Keratinocyte (primary cell): ENCODE measurements around the gene AQP5. TPM values are rescaled to one million over a fixed set of nuclear protein-coding genes. Genes with fewer than 3 reads are reported as not detected.
"Not testable (repeated sequence)": the region's sequence is repeated elsewhere in the genome, so short reads cannot be mapped to it uniquely, and the experiment has no call there.

Source experiments
- DNase-seq: peaks from one replicate; pipeline ENCODE4 v3.0.0-alpha.2; 2011; ENCODE audit warnings: low read depth, missing footprints, low spot score
- FAIRE-seq: peaks from 2 replicates; lab custom pipeline; 2011; peaks lifted over from hg19 to GRCh38; lab: Jason Lieb, UNC
- H2AFZ ChIP-seq: 2 replicates; pipeline ENCODE4 v1.6.0; 2012; ENCODE audit warnings: low read length, control low read depth, inconsistent platforms; ENCODE audit not compliant: control insufficient read depth
- H3K27ac ChIP-seq: 2 replicates; pipeline ENCODE4 v1.5.1; 2011; ENCODE audit warnings: low read length; ENCODE audit not compliant: control insufficient read depth, insufficient read depth
- H3K27me3 ChIP-seq: 3 replicates; pipeline ENCODE4 v1.6.0; 2011; ENCODE audit warnings: low read length; ENCODE audit not compliant: control insufficient read depth, insufficient read depth; ENCODE audit errors: extremely low read depth
- H3K36me3 ChIP-seq, 2 experiments: 2 replicates in 1 of 2; 3 replicates in 1 of 2; pipeline ENCODE4 v1.5.1; 2011; ENCODE audit warnings: low read length in 2 of 2, mild to moderate bottlenecking in 1 of 2; ENCODE audit not compliant: control insufficient read depth in 2 of 2, insufficient read depth in 2 of 2; ENCODE audit errors: extremely low read depth in 1 of 2
- H3K4me1 ChIP-seq: 3 replicates; pipeline ENCODE4 v1.5.1; 2011; ENCODE audit warnings: low read length; ENCODE audit not compliant: control insufficient read depth, insufficient read depth; ENCODE audit errors: extremely low read depth
- H3K4me2 ChIP-seq: 3 replicates; pipeline ENCODE4 v1.6.0; 2011; ENCODE audit warnings: low read depth, low read length; ENCODE audit not compliant: control insufficient read depth, insufficient read depth; ENCODE audit errors: extremely low read depth
- H3K4me3 ChIP-seq, 3 experiments: fragments of 200-600 bp in 1 of 3; sonication (generic) in 1 of 3; 2 replicates in 2 of 3; 3 replicates in 1 of 3; pipeline ENCODE4 v1.5.1; 2011 to 2016; ENCODE audit warnings: low read length in 3 of 3, mild to moderate bottlenecking in 3 of 3, control low read depth in 2 of 3, inconsistent platforms in 1 of 3, low read depth in 1 of 3, mixed read lengths in 1 of 3, mixed run types in 1 of 3, moderate library complexity in 1 of 3; ENCODE audit not compliant: control insufficient read depth in 2 of 3, insufficient read depth in 2 of 3; ENCODE audit errors: extremely low read depth in 1 of 3
- H3K79me2 ChIP-seq: 2 replicates; pipeline ENCODE4 v1.6.0; 2012; ENCODE audit warnings: low read length; ENCODE audit not compliant: control insufficient read depth, insufficient read depth
- H3K9ac ChIP-seq: 3 replicates; pipeline ENCODE4 v1.6.0; 2011; ENCODE audit warnings: low read length; ENCODE audit not compliant: control insufficient read depth, insufficient read depth; ENCODE audit errors: extremely low read depth
- H3K9me1 ChIP-seq: 3 replicates; pipeline ENCODE4 v1.6.0; 2011; ENCODE audit warnings: low read length; ENCODE audit not compliant: control insufficient read depth, insufficient read depth; ENCODE audit errors: extremely low read depth
- H3K9me3 ChIP-seq: 2 replicates; pipeline ENCODE4 v1.5.1; 2012; ENCODE audit warnings: low read depth, low read length; ENCODE audit not compliant: control insufficient read depth
- H4K20me1 ChIP-seq: 3 replicates; pipeline ENCODE4 v1.6.0; 2011; ENCODE audit warnings: low read length; ENCODE audit not compliant: control insufficient read depth, insufficient read depth; ENCODE audit errors: extremely low read depth
- EZH2 ChIP-seq: IDR thresholded peaks from one replicate; pipeline ENCODE4 v1.6.1; 2012; ENCODE audit warnings: inconsistent platforms, mild to moderate bottlenecking, low read length, moderate library complexity
- dilution Hi-C: fragments of 300-500 bp; cut with MboI; formaldehyde crosslinking; loops from one replicate; pipeline ENCODE4 v1.7.0; 2020; ENCODE audit warnings: low sequenced_read_pairs; ENCODE audit not compliant: extremely low pct_ligation_motif_present
- polyA plus RNA-seq, 5 experiments: library from polyadenylated mRNA; depleted of rRNA in 3 of 5; stranded (reverse) in 3 of 5; stranded (forward) in 1 of 5; unstranded in 1 of 5; fragments of >200 nt; gene quantifications; 1 replicate in 1 of 5; 2 replicates in 3 of 5; 3 replicates in 1 of 5; pipeline versions ENCODE4 v1.2.1 to v1.2.3, GENCODE V29; 2011 to 2012; ENCODE audit warnings: missing spikeins in 2 of 5, low read depth in 1 of 5, low replicate concordance in 1 of 5
- TF ChIP-seq, protein P1 (sequence below), 3 experiments: IDR thresholded peaks in 1 of 3; conservative IDR thresholded peaks in 1 of 3; optimal IDR thresholded peaks in 1 of 3; 2 replicates in 2 of 3; 3 replicates in 1 of 3; pipeline versions ENCODE3 to v1.5.1; 2011; ENCODE audit warnings: low read length in 3 of 3, mild to moderate bottlenecking in 3 of 3, moderate library complexity in 2 of 3, control low read depth in 1 of 3, inconsistent platforms in 1 of 3; ENCODE audit not compliant: insufficient read depth in 2 of 3; ENCODE audit errors: extremely low read depth in 1 of 3

AQP5 gene
- polyA plus RNA-seq, 1 donor (not counting 4 experiments of a cell fraction or from before 2014, with no cell fraction given), result not detected

DNA sequence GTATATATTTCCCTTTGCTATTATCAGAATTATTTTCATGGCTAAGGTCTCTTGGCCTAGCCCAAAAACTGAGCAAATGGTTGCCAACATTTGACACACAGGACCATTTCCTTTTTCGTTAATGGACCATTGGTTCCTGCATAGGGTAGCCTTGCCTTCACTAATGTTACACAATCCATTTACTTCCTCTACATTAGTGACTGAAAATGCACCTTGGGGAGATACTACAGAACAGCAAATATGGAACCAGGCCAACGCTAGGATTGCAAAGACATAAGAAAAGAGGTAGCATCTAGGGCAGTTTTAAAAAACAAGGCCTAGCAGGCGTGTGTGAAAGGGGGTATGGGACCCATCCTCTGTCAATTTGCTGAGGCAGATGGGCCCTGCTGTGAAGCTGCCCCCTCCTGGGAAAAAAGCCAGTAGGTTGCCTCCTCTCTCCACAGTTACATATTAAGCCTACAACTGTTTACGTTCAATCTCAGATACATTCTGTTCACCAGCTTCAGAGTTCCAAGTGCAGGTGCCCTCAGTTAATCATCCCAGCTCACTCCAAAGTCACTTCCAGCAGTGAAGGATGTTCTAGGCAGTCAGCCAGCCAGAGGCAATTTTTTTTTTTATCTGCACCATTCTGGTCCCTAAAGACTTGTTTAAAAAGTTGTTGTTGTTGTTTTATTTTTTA lies 26.1 kb downstream of the AQP5 start:
- dilution Hi-C loops, result no loop called here
- H3K27ac ChIP-seq, result no peak overlapping the region
- peaks cover 9 to 22% of the 10 kb centered on the region in 2 experiments for H3K36me3 ChIP-seq
- no peaks in the 10 kb centered on the region for H3K27me3 ChIP-seq
- no peak overlapping the region for H3K4me2 ChIP-seq
- H3K4me1 ChIP-seq, result peaks cover 13% of the 10 kb centered on the region
- DNase-seq (no peak), FAIRE-seq (no peak)
- no peak overlapping the region for H3K4me3 ChIP-seq
- TF ChIP-seq EZH2, result no peak
- TF ChIP-seq, protein P1, sequence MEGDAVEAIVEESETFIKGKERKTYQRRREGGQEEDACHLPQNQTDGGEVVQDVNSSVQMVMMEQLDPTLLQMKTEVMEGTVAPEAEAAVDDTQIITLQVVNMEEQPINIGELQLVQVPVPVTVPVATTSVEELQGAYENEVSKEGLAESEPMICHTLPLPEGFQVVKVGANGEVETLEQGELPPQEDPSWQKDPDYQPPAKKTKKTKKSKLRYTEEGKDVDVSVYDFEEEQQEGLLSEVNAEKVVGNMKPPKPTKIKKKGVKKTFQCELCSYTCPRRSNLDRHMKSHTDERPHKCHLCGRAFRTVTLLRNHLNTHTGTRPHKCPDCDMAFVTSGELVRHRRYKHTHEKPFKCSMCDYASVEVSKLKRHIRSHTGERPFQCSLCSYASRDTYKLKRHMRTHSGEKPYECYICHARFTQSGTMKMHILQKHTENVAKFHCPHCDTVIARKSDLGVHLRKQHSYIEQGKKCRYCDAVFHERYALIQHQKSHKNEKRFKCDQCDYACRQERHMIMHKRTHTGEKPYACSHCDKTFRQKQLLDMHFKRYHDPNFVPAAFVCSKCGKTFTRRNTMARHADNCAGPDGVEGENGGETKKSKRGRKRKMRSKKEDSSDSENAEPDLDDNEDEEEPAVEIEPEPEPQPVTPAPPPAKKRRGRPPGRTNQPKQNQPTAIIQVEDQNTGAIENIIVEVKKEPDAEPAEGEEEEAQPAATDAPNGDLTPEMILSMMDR (optimal IDR thresholded peaks at IDR 0.05 in 1 of 3, IDR thresholded peaks at IDR 0.05 in 1 of 3, conservative IDR thresholded peaks at IDR 0.05 in 1 of 3; ENCODE audit: extremely low read depth in 1 of 3, insufficient read depth in 2 of 3, low read length in 3 of 3), result no peak
- H4K20me1 ChIP-seq, result no peaks in the 10 kb centered on the region
- H3K9me1 ChIP-seq, result no peaks in the 10 kb centered on the region
- no peaks in the 10 kb centered on the region for H3K9me3 ChIP-seq
- H3K9ac ChIP-seq, result no peak overlapping the region
- no peaks in the 10 kb centered on the region for H3K79me2 ChIP-seq
- H2AFZ ChIP-seq, result no peak overlapping the region

DNA sequence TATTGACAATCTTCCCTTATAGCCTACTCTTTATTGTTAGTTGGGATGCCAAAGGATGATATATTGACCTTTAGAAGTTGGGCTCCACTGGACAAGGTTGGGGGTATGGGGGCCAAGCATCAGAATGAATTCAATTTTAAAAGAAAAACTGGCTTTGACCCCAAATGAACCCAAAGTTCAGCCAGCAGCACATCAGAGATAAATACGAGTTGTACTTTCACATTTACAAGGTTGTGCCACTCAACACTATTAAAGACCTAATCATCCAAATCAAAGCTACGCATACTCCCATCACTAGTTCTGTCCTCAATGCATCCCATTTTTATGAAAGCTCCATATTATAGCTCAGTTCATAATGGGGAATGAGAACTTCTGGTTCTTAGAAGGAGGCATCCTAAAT lies 27.7 kb downstream of the AQP5 start:
- H3K9me1 ChIP-seq, H3K27me3 ChIP-seq, H3K27ac ChIP-seq, H3K79me2 ChIP-seq, H3K4me3 ChIP-seq, H4K20me1 ChIP-seq, H2AFZ ChIP-seq, H3K4me1 ChIP-seq, dilution Hi-C loops, H3K9me3 ChIP-seq, DNase-seq, FAIRE-seq, H3K9ac ChIP-seq, H3K4me2 ChIP-seq: not testable (repeated sequence)
- peaks cover 9 to 31% of the 10 kb centered on the region in 2 experiments for H3K36me3 ChIP-seq

DNA sequence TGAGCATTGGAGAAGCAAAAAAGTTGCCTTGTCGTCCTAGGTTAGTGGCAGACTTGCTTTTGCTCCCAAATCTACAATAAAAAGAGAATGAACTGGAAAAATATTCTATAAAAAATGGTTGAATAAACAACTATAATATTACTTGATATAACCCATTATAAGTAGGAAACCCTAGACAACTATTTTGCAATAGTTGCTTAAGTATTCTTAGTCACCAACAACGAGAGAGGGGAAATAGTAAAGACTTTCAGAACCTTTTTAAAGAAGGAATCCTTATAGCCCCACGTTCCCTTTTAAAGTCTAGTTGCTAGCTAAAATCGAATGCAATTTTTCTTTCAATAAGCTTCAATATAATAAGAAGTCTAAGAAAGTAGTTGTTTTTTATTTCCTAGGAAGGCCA lies 28.6 kb downstream of the AQP5 start:
- TF ChIP-seq, protein P1 (optimal IDR thresholded peaks at IDR 0.05 in 1 of 3, IDR thresholded peaks at IDR 0.05 in 1 of 3, conservative IDR thresholded peaks at IDR 0.05 in 1 of 3; ENCODE audit: extremely low read depth in 1 of 3, insufficient read depth in 2 of 3, low read length in 3 of 3), result no peak
- no peak for TF ChIP-seq EZH2
- no peaks in the 10 kb centered on the region for H3K79me2 ChIP-seq
- H4K20me1 ChIP-seq, result no peaks in the 10 kb centered on the region
- dilution Hi-C loops, result no loop called here
- no peak overlapping the region for H3K9ac ChIP-seq
- H3K27me3 ChIP-seq, result no peaks in the 10 kb centered on the region
- no peaks in the 10 kb centered on the region for H3K9me3 ChIP-seq
- FAIRE-seq (no peak), DNase-seq (no peak)
- H2AFZ ChIP-seq, result no peak overlapping the region
- H3K27ac ChIP-seq, result no peak overlapping the region
- peaks cover 9 to 34% of the 10 kb centered on the region in 2 experiments for H3K36me3 ChIP-seq
- no peak overlapping the region for H3K4me2 ChIP-seq
- H3K4me3 ChIP-seq, result no peak overlapping the region
- H3K4me1 ChIP-seq, result no peaks in the 10 kb centered on the region
- H3K9me1 ChIP-seq, result no peaks in the 10 kb centered on the region
